IMR-90 (cell line): ENCODE measurements around the gene SLC12A6. TPM values are rescaled to one million over a fixed set of nuclear protein-coding genes. Genes with fewer than 3 reads are reported as not detected.

ENCODE experiments used
- ATAC-seq: fragments of 200-7000 bp; cut with Tn5 transposase; 2 replicates; pipeline ENCODE4 v1.9.1; 2020; ENCODE audit warnings: low read depth, mild to moderate bottlenecking, moderate library complexity
- BruUV-seq: library from RNA; stranded (reverse); fragments of 400-500 nt; replicated peaks from 2 replicates; lab custom pipeline; 2021; lab: Mats Ljungman, UMichigan
- CTCF ChIA-PET: fragments of 300-600 bp; formaldehyde crosslinking; extraction: SDS; loops from one replicate; lab custom pipeline; 2021; ENCODE audit warnings: antibody characterized with exemption; lab: Yijun Ruan, JAX
- POLR2A ChIA-PET: fragments of 300-600 bp; sonication (Branson Sonifier 250); formaldehyde crosslinking; loops from one replicate; lab custom pipeline; 2022; ENCODE audit warnings: antibody characterized with exemption; ENCODE audit not compliant: unreplicated experiment; lab: Charles Lee
- DNase-seq: peaks from one replicate; pipeline ENCODE4 v3.0.0; 2013
- H2AFZ ChIP-seq: replicated peaks from 2 replicates; pipeline ENCODE3; 2013; ENCODE audit warnings: low read length, mild to moderate bottlenecking; ENCODE audit not compliant: poor library complexity
- H2AK5ac ChIP-seq: 2 replicates; pipeline ENCODE4 v1.6.1; 2013; ENCODE audit warnings: low read depth, low read length, inconsistent platforms
- H2AK9ac ChIP-seq: replicated peaks from 2 replicates; pipeline ENCODE3; 2013; ENCODE audit warnings: mild to moderate bottlenecking, low read depth, low read length, moderate library complexity; ENCODE audit not compliant: poor library complexity
- H2BK120ac ChIP-seq: 2 replicates; pipeline ENCODE4 v1.6.1; 2013; ENCODE audit warnings: low read depth, low read length, inconsistent platforms
- H2BK15ac ChIP-seq: 3 replicates; pipeline ENCODE4 v1.6.1; 2013; ENCODE audit warnings: low read depth, low read length, inconsistent platforms
- H2BK20ac ChIP-seq: 2 replicates; pipeline ENCODE4 v1.6.1; 2013; ENCODE audit warnings: low read depth, mild to moderate bottlenecking, inconsistent platforms, low read length, moderate library complexity
- H2BK5ac ChIP-seq: 2 replicates; pipeline ENCODE4 v1.6.1; 2013; ENCODE audit warnings: mild to moderate bottlenecking, low read depth, low read length, inconsistent platforms; ENCODE audit not compliant: poor library complexity, severe bottlenecking
- H3K14ac ChIP-seq: replicated peaks from 2 replicates; pipeline ENCODE4 v1.6.1; 2013; ENCODE audit warnings: low read depth, low read length, inconsistent platforms
- H3K18ac ChIP-seq: 2 replicates; pipeline ENCODE4 v1.6.1; 2013; ENCODE audit warnings: low read depth, low read length, control low read depth
- H3K23ac ChIP-seq: 2 replicates; pipeline ENCODE4 v1.6.1; 2013; ENCODE audit warnings: low read depth, low read length, inconsistent platforms
- H3K27ac ChIP-seq: 2 replicates; pipeline ENCODE4 v1.5.1; 2013; ENCODE audit warnings: mild to moderate bottlenecking, control low read depth, low read length; ENCODE audit not compliant: insufficient read depth
- H3K27me3 ChIP-seq: 2 replicates; pipeline ENCODE4 v1.6.1; 2013; ENCODE audit warnings: low read length; ENCODE audit not compliant: control insufficient read depth, insufficient read depth
- H3K36me3 ChIP-seq: 2 replicates; pipeline ENCODE4 v1.6.1; 2013; ENCODE audit warnings: low read length, mixed read lengths; ENCODE audit not compliant: control insufficient read depth, insufficient read depth
- H3K4ac ChIP-seq: 2 replicates; pipeline ENCODE4 v1.6.1; 2013; ENCODE audit warnings: low read depth, low read length, inconsistent platforms
- H3K4me1 ChIP-seq: 2 replicates; pipeline ENCODE4 v1.6.1; 2013; ENCODE audit warnings: low read length, mixed read lengths; ENCODE audit not compliant: control insufficient read depth, insufficient read depth
- H3K4me2 ChIP-seq: 2 replicates; pipeline ENCODE4 v1.6.1; 2013; ENCODE audit warnings: low read depth, mild to moderate bottlenecking, control low read depth, low read length, moderate library complexity
- H3K4me3 ChIP-seq: 2 replicates; pipeline ENCODE4 v1.5.1; 2013; ENCODE audit warnings: low read depth, mild to moderate bottlenecking, control low read depth, low read length, moderate library complexity; ENCODE audit not compliant: insufficient read depth
- H3K56ac ChIP-seq: 2 replicates; pipeline ENCODE4 v1.6.1; 2013; ENCODE audit warnings: low read length, inconsistent platforms; ENCODE audit not compliant: insufficient read depth; ENCODE audit errors: extremely low read depth
- H3K79me1 ChIP-seq, 2 experiments: 2 replicates each; pipeline ENCODE4 v1.6.1; 2013; ENCODE audit warnings: low read length in 2 of 2, inconsistent platforms in 1 of 2, low read depth in 1 of 2
- H3K9ac ChIP-seq: 2 replicates; pipeline ENCODE4 v1.6.1; 2013; ENCODE audit warnings: low read depth, low read length, control low read depth
- H3K9me1 ChIP-seq: 2 replicates; pipeline ENCODE4 v1.6.1; 2013; ENCODE audit warnings: low read length, inconsistent platforms; ENCODE audit not compliant: insufficient read depth
- H3K9me3 ChIP-seq: 2 replicates; pipeline ENCODE4 v1.6.1; 2013; ENCODE audit warnings: low read length; ENCODE audit not compliant: control insufficient read depth, insufficient read depth
- H4K20me1 ChIP-seq: 2 replicates; pipeline ENCODE4 v1.6.1; 2013; ENCODE audit warnings: low read length, inconsistent platforms; ENCODE audit not compliant: insufficient read depth
- H4K5ac ChIP-seq: 2 replicates; pipeline ENCODE4 v1.6.1; 2013; ENCODE audit warnings: mild to moderate bottlenecking, low read depth, low read length, control low read depth
- H4K8ac ChIP-seq, 2 experiments: 2 replicates each; pipeline ENCODE4 v1.6.1; 2013; ENCODE audit warnings: low read depth in 2 of 2, low read length in 2 of 2, control low read depth in 1 of 2, inconsistent platforms in 1 of 2
- H4K91ac ChIP-seq: 2 replicates; pipeline ENCODE4 v1.6.1; 2013; ENCODE audit warnings: low read depth, low read length, inconsistent platforms; ENCODE audit not compliant: insufficient read depth
- CHD1 ChIP-seq: IDR thresholded peaks from 2 replicates; pipeline ENCODE4 v1.6.1; 2012; ENCODE audit warnings: low read depth, low read length, improper control_type of control experiment
- CTCF ChIP-seq: conservative IDR thresholded peaks from 2 replicates; pipeline ENCODE4 v1.5.1; 2012; ENCODE audit warnings: mild to moderate bottlenecking, low read depth, low read length, improper control_type of control experiment
- MAFK ChIP-seq: IDR thresholded peaks from 2 replicates; pipeline ENCODE4 v1.6.1; 2012; ENCODE audit warnings: low read depth, low read length, improper control_type of control experiment
- MXI1 ChIP-seq: IDR thresholded peaks from 2 replicates; pipeline ENCODE4 v1.6.1; 2012; ENCODE audit warnings: low read depth, mild to moderate bottlenecking, low read length, moderate library complexity, borderline replicate concordance
- RAD21 ChIP-seq: IDR thresholded peaks from 2 replicates; pipeline ENCODE4 v1.6.1; 2012; ENCODE audit warnings: low read length, improper control_type of control experiment
- RCOR1 ChIP-seq: IDR thresholded peaks from 2 replicates; pipeline ENCODE4 v1.6.1; 2012; ENCODE audit warnings: mild to moderate bottlenecking, low read length, improper control_type of control experiment; ENCODE audit not compliant: insufficient replicate concordance
- SMC3 ChIP-seq: fragments of 150-350 bp; IDR thresholded peaks from 2 replicates; pipeline ENCODE4 v1.6.1; 2016; ENCODE audit warnings: low read depth, mild to moderate bottlenecking, antibody characterized with exemption, low read length, moderate library complexity
- USF2 ChIP-seq: fragments of 150-350 bp; IDR thresholded peaks from 2 replicates; pipeline ENCODE4 v1.6.1; 2017; ENCODE audit warnings: mild to moderate bottlenecking, antibody characterized with exemption, low read length, low read depth
- WGBS, 2 experiments: methylation state at CpG; one replicate each; pipeline versions ENCODE4 v1.1.5 to v1.1.7; 2013; ENCODE audit warnings: missing lambda C conversion rate in 2 of 2; ENCODE audit not compliant: insufficient read length in 1 of 2; ENCODE audit errors: extremely low coverage in 2 of 2; 5-methylcytosine and 5-hydroxymethylcytosine counted together
- dilution Hi-C: fragments of 300-500 bp; cut with HindIII; formaldehyde crosslinking; loops from one replicate; pipeline ENCODE4 v1.14.3; 2018; ENCODE audit warnings: low sequenced_read_pairs; ENCODE audit not compliant: unreplicated experiment
- in situ Hi-C: fragments of 300-500 bp; cut with MboI; formaldehyde crosslinking; loops from 3 replicates; pipeline ENCODE4 v1.14.3; 2019; ENCODE audit warnings: low sequenced_read_pairs, inconsistent platforms, mixed read lengths
- intact Hi-C: fragments of 100-400 bp; cut with micrococcal nuclease; formaldehyde crosslinking; loops from 2 replicates; pipeline ENCODE4 v1.10.0; 2022
- polyA plus RNA-seq, 3 experiments: library from polyadenylated mRNA; depleted of rRNA; stranded (reverse); fragments of >200 nt; gene quantifications; 2 replicates each; pipeline ENCODE4 v1.2.3, GENCODE V29; 2012; ENCODE audit warnings: low replicate concordance in 1 of 3
- total RNA-seq: library from RNA; depleted of rRNA; stranded (reverse); fragments of >200 nt; gene quantifications from 2 replicates; pipeline ENCODE4 v1.2.3, GENCODE V29; 2012

Gene SLC12A6
- total and polyA plus RNA-seq, 2 of the 4 experiments (the other 2 are of a cell fraction), result 7.7 to 10.2 TPM

GRCh38 chr15:34241376-34242330 is 95.9 kb downstream of the SLC12A6 start:
- no peak overlapping the region for H4K8ac ChIP-seq
- peaks cover under 1% of the 10 kb centered on the region for H3K36me3 ChIP-seq
- H3K79me1 ChIP-seq, result peaks cover 2 to 9% of the 10 kb centered on the region in 2 experiments; a peak in 2 of 4 replicates
- in situ Hi-C loops (loop anchor here (25.0 kb wide), 1 partner anchor 346 kb away; the partner anchor contains the start of gene GOLGA8B), intact Hi-C loops (loop anchor here (1.0 kb wide), 3 partner anchors 102 to 347 kb away; partner anchors contain the start of genes LPCAT4, NOP10 and NUTM1), dilution Hi-C loops (no loop called here)
- no peaks in the 10 kb centered on the region for H3K9me3 ChIP-seq
- H4K20me1 ChIP-seq, result no peaks in the 10 kb centered on the region
- TF ChIP-seq SMC3 (peak; percentile 39), MAFK (no peak), RCOR1 (no peak), MXI1 (no peak), USF2 (no peak), RAD21 (peak; percentile 47), CHD1 (no peak), CTCF (peak; percentile 65)
- no peak overlapping the region for H3K4ac ChIP-seq
- ATAC-seq (peak; percentile 59), DNase-seq (peak; percentile 51)
- no peak overlapping the region for H2AFZ ChIP-seq
- H2AK9ac ChIP-seq, result no peak overlapping the region
- no TSS peak for BruUV-seq
- H3K56ac ChIP-seq, result no peak overlapping the region
- no peak overlapping the region for H4K91ac ChIP-seq
- no peak overlapping the region for H2BK20ac ChIP-seq
- no peak overlapping the region for H2BK5ac ChIP-seq
- H3K4me2 ChIP-seq, result no peak overlapping the region
- H3K18ac ChIP-seq, result no peak overlapping the region
- H3K14ac ChIP-seq, result no peak overlapping the region
- H2BK120ac ChIP-seq, result no peak overlapping the region
- no peak overlapping the region for H2BK15ac ChIP-seq
- ChIA-PET POLR2A (interaction anchor here (0.6 kb wide), 1 partner anchor 262 kb away, joined by 3 read pairs; no protein-coding TSS in a partner anchor), CTCF (interaction anchor here (0.6 to 1.9 kb wide), 13 partner anchors 10 to 346 kb away, joined by 3 to 6 read pairs (median 3); partner anchors contain the start of genes KATNBL1 and LPCAT4)
- peaks cover 4% of the 10 kb centered on the region for H3K4me1 ChIP-seq
- H3K27me3 ChIP-seq, result no peaks in the 10 kb centered on the region
- H3K23ac ChIP-seq, result no peak overlapping the region
- H3K9me1 ChIP-seq, result peaks cover 10% of the 10 kb centered on the region
- H3K27ac ChIP-seq, result no peak overlapping the region
- H3K4me3 ChIP-seq, result no peak overlapping the region
- no peak overlapping the region for H2AK5ac ChIP-seq
- H3K9ac ChIP-seq, result no peak overlapping the region
- WGBS, 2 experiments, result no CpG with 5 or more reads among the region's 1 CpG
- no peak overlapping the region for H4K5ac ChIP-seq
